Hepatocyte (in vitro differentiated cells): ENCODE data around the gene SLC41A2. TPM values are rescaled to one million over a fixed set of nuclear protein-coding genes. Genes with fewer than 3 reads are reported as not detected.
"Not testable (repeated sequence)": the region's sequence is repeated elsewhere in the genome, so short reads cannot be mapped to it uniquely, and the experiment has no call there.

Source experiments
- DNase-seq: peaks from one replicate; pipeline ENCODE4 v3.0.0-alpha.2; 2016; ENCODE audit warnings: low spot score
- H2AFZ ChIP-seq: fragments of 200-600 bp; sonication (generic); 2 replicates; pipeline ENCODE4 v1.6.0; 2016; ENCODE audit warnings: antibody characterized with exemption, mild to moderate bottlenecking
- H3K27ac ChIP-seq: fragments of 200-600 bp; sonication (generic); 2 replicates; pipeline ENCODE4 v1.5.1; 2016; ENCODE audit warnings: mild to moderate bottlenecking
- H3K27me3 ChIP-seq: fragments of 200-600 bp; sonication (generic); 2 replicates; pipeline ENCODE4 v1.6.1; 2016
- H3K36me3 ChIP-seq: fragments of 200-600 bp; sonication (generic); replicated peaks from 2 replicates; pipeline ENCODE4 v1.5.1; 2016; ENCODE audit warnings: low read depth; ENCODE audit not compliant: insufficient read depth
- H3K4me1 ChIP-seq: fragments of 200-600 bp; sonication (generic); 2 replicates; pipeline ENCODE4 v1.5.1; 2016; ENCODE audit warnings: mild to moderate bottlenecking, moderate library complexity; ENCODE audit not compliant: insufficient read depth
- H3K4me2 ChIP-seq: fragments of 200-600 bp; sonication (generic); 2 replicates; pipeline ENCODE4 v1.6.0; 2016
- H3K4me3 ChIP-seq: fragments of 200-600 bp; sonication (generic); 2 replicates; pipeline ENCODE4 v1.5.1; 2016; ENCODE audit warnings: mild to moderate bottlenecking
- H3K79me2 ChIP-seq: fragments of 200-600 bp; sonication (generic); 2 replicates; pipeline ENCODE4 v1.6.0; 2017; ENCODE audit warnings: mild to moderate bottlenecking
- H3K9me2 ChIP-seq: fragments of 200-600 bp; sonication (generic); replicated peaks from 2 replicates; pipeline ENCODE4 v1.6.0; 2017; ENCODE audit warnings: mild to moderate bottlenecking; ENCODE audit not compliant: insufficient read depth
- H3K9me3 ChIP-seq: fragments of 200-600 bp; sonication (generic); 2 replicates; pipeline ENCODE4 v1.5.1; 2016; ENCODE audit warnings: low read depth, mild to moderate bottlenecking
- H4K20me1 ChIP-seq: fragments of 200-600 bp; sonication (generic); 2 replicates; pipeline ENCODE4 v1.6.0; 2016; ENCODE audit warnings: mild to moderate bottlenecking; ENCODE audit not compliant: insufficient read depth, poor library complexity, severe bottlenecking
- EZH2 ChIP-seq: fragments of 200-600 bp; sonication (generic); IDR thresholded peaks from 2 replicates; pipeline ENCODE4 v1.6.1; 2016; ENCODE audit warnings: antibody characterized with exemption, mild to moderate bottlenecking, borderline replicate concordance
- EZH2phosphoT487 ChIP-seq: fragments of 200-600 bp; sonication (generic); IDR thresholded peaks from one replicate; pipeline ENCODE4 v1.6.1; 2018; ENCODE audit warnings: antibody characterized with exemption, mild to moderate bottlenecking, low read depth, moderate library complexity; ENCODE audit not compliant: unreplicated experiment, severe bottlenecking
- WGBS: methylation state at CpG from one replicate; pipeline ENCODE4 v1.1.6; 2016; ENCODE audit warnings: low lambda C conversion rate; ENCODE audit errors: missing lambda C conversion rate; 5-methylcytosine and 5-hydroxymethylcytosine counted together
- polyA plus RNA-seq: library from polyadenylated mRNA; unstranded; fragments of >200 nt; fragmentation: Nextera tagmentation; extraction: Ambion mirVana; gene quantifications from 2 replicates; pipeline ENCODE4 v1.2.1, GENCODE V29; 2016
- total RNA-seq: library from RNA; depleted of rRNA; stranded (reverse); fragments of >200 nt; gene quantifications from 2 replicates; pipeline ENCODE4 v1.2.3, GENCODE V29; 2014
- TF ChIP-seq, protein P1 (sequence below): fragments of 200-600 bp; sonication (generic); IDR thresholded peaks from 2 replicates; pipeline ENCODE4 v1.5.1; 2016; ENCODE audit warnings: antibody characterized with exemption, mild to moderate bottlenecking; ENCODE audit not compliant: poor library complexity

Gene SLC41A2
- total and polyA plus RNA-seq, 2 experiments from 2014 or later, result 8.4 to 48.2 TPM

DNA sequence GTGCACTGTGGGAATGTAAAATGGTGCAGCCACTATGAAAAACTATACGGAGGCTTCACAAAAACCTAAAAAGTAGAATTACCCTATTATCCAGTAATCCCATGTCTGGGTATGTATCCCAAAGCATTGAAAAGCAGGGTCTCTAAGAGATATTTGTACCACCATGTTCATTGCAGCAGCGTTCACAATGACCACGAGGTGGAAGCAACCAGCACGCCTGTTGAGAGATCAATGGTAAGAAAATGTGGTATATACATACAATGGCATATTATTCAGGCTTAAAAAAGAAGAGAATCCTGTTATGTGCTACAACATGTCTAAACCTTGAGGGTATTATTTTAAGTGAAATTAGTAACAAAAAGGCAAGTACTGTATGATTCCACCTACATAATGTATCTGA, 27.1 kb upstream of the SLC41A2 start:
- H3K79me2 ChIP-seq, result peaks cover 34% of the 10 kb centered on the region
- no peak overlapping the region for H3K4me3 ChIP-seq
- no peak overlapping the region for H3K27ac ChIP-seq
- H3K36me3 ChIP-seq, result no peaks in the 10 kb centered on the region
- H3K27me3 ChIP-seq, result no peaks in the 10 kb centered on the region
- WGBS, result 85% methylated on average over 4 of the region's 4 CpGs
- TF ChIP-seq, protein P1, sequence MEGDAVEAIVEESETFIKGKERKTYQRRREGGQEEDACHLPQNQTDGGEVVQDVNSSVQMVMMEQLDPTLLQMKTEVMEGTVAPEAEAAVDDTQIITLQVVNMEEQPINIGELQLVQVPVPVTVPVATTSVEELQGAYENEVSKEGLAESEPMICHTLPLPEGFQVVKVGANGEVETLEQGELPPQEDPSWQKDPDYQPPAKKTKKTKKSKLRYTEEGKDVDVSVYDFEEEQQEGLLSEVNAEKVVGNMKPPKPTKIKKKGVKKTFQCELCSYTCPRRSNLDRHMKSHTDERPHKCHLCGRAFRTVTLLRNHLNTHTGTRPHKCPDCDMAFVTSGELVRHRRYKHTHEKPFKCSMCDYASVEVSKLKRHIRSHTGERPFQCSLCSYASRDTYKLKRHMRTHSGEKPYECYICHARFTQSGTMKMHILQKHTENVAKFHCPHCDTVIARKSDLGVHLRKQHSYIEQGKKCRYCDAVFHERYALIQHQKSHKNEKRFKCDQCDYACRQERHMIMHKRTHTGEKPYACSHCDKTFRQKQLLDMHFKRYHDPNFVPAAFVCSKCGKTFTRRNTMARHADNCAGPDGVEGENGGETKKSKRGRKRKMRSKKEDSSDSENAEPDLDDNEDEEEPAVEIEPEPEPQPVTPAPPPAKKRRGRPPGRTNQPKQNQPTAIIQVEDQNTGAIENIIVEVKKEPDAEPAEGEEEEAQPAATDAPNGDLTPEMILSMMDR, result no peak
- TF ChIP-seq EZH2, result no peak
- no peak for TF ChIP-seq EZH2phosphoT487
- H3K9me2 ChIP-seq, result no peaks in the 10 kb centered on the region
- no peak overlapping the region for H2AFZ ChIP-seq
- no peaks in the 10 kb centered on the region for H4K20me1 ChIP-seq
- peak overlapping the region; percentile 89 for H3K4me2 ChIP-seq
- no peaks in the 10 kb centered on the region for H3K4me1 ChIP-seq
- no peak for DNase-seq
- no peaks in the 10 kb centered on the region for H3K9me3 ChIP-seq

DNA sequence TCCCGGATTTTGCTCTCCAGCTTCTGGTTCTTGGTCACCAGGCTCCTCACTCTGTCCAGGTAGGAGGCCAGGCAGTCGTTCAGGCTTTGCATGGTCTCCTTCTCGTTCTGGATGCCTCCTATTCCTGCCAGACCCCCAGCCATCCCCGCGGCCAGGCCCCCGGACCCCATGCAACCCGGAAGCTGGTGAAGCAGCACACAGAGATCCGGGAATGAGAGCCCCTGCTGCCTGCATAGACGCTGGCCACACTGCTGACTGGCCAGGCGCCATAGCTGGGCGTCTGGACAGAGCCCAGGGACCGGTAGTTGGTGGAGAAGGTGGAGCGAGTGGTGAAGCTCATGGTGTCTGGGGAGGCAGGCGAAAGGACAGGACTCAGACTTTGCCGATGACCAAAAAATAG, 19.6 kb upstream of the SLC41A2 start:
- H3K4me2 ChIP-seq, H3K4me3 ChIP-seq, H3K27ac ChIP-seq, H3K4me1 ChIP-seq, H3K9me2 ChIP-seq, H3K79me2 ChIP-seq, H3K36me3 ChIP-seq, H3K9me3 ChIP-seq, H4K20me1 ChIP-seq, H2AFZ ChIP-seq, DNase-seq, H3K27me3 ChIP-seq: not testable (repeated sequence)
- 94% methylated on average over 14 of the region's 15 CpGs for WGBS

DNA sequence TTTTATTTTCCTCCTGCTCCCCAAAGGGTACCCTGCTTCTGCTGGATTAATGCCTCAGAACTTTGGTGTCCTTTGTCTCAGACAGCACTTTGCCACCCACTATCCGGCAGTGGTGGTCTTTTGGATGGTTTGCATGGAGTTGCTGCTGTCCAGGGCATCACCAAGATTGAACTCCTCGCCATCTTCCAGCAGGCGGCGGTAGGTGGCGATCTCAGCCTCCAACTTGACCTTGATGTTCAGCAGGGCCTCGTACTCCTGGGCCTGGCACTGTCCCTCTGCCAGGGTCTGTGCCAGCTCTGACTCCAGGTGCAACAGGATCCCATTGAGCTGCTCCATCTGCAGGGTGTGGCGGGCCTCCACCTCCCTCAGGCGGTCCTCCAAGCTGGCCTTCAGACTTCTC, 18.6 kb upstream of the SLC41A2 start:
- H3K9me3 ChIP-seq, result no peaks in the 10 kb centered on the region
- H4K20me1 ChIP-seq, result no peaks in the 10 kb centered on the region
- no peaks in the 10 kb centered on the region for H3K27me3 ChIP-seq
- H2AFZ ChIP-seq, result no peak overlapping the region
- WGBS, result 76% methylated on average over 8 of the region's 8 CpGs
- TF ChIP-seq EZH2 (no peak), EZH2phosphoT487 (no peak)
- TF ChIP-seq, protein P1, result no peak
- H3K36me3 ChIP-seq, result no peaks in the 10 kb centered on the region
- H3K79me2 ChIP-seq, result no peaks in the 10 kb centered on the region
- no peaks in the 10 kb centered on the region for H3K4me1 ChIP-seq
- DNase-seq, result no peak
- H3K4me2 ChIP-seq, result no peak overlapping the region
- no peak overlapping the region for H3K27ac ChIP-seq
- H3K9me2 ChIP-seq, result no peaks in the 10 kb centered on the region
- no peak overlapping the region for H3K4me3 ChIP-seq

DNA sequence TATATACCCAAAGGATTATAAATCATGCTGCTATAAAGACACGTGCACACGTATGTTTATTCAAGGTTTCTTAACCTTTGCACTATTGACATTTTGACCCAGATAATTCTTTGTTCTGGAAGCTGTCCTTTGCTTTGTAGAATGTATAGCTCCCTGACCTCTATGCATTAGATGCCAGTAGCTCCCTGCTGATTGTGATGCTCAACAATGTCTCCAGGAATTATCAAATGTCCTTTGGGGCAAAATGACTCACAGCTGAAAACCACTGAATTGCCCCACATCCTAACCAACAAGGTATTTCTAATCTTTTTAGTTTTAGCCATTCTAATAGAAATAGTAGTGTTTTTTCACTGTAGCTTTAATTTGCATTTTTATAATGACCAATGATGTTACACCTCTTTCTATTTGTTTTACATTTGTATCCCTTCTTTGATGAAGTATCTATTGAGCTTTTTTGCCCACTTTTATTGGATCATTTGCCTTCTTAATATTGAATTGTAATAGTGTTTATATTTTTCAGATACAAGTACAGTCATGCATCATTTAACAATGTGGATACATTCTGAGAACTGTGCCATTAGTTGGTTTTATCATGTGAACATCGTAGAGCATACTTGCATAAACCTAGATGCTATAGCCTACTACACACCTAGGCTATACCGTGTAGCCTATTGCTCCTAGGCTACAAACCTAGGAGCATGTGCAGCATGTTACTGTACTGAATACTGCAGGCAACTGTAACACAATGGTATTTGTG, 17.7 kb upstream of the SLC41A2 start:
- WGBS, result 73% methylated on average over 4 of the region's 4 CpGs
- no peak overlapping the region for H3K4me2 ChIP-seq
- H3K9me3 ChIP-seq, result no peaks in the 10 kb centered on the region
- H3K4me3 ChIP-seq, result no peak overlapping the region
- no peaks in the 10 kb centered on the region for H3K4me1 ChIP-seq
- H2AFZ ChIP-seq, result no peak overlapping the region
- no peaks in the 10 kb centered on the region for H4K20me1 ChIP-seq
- H3K9me2 ChIP-seq, result no peaks in the 10 kb centered on the region
- H3K36me3 ChIP-seq, result no peaks in the 10 kb centered on the region
- H3K27ac ChIP-seq, result no peak overlapping the region
- no peaks in the 10 kb centered on the region for H3K79me2 ChIP-seq
- TF ChIP-seq EZH2phosphoT487 (no peak), EZH2 (no peak)
- TF ChIP-seq, protein P1, result no peak
- no peak for DNase-seq
- no peaks in the 10 kb centered on the region for H3K27me3 ChIP-seq
